Measurements from ENCODE around the gene ARHGEF5.
A peak's percentile ranks its signal among the peaks of the same experiment; 100 is the strongest.

Gene ARHGEF5

DNA sequence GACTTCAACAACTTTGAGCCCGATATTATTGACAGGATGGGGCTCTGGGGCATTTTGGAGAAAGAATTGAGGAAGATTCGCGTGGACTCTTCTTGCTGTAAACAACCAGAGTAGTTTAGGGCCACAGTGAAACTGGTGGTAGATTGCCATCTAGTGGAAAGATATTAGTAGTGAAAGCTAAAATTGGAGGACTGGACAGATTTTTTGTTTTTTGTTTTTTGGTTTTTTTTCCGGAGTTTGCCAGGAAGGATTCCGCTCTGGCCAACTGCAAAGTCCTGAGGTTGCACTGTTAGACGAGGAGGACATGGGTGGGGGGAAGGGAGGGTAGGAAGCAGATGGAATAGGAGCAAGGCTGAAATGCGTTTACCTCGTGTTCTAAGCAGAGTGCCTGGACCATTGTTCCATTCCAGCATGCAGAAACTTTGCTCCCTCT lies 36.6 kb downstream of the ARHGEF5 start:
- H3K4me3 ChIP-seq (replicated peaks; ENCODE audit: insufficient read depth, low read length): no peak overlapping the region
- H3K27ac ChIP-seq (replicated peaks): no peak overlapping the region
- no peaks in the 10 kb centered on the region for H3K27me3 ChIP-seq (ENCODE audit: insufficient read depth, poor library complexity, severe bottlenecking)
- no peak for TF ChIP-seq POLR2AphosphoS5 (IDR thresholded peaks at IDR 0.05; ENCODE audit: low read depth)
- TF ChIP-seq, protein P1, sequence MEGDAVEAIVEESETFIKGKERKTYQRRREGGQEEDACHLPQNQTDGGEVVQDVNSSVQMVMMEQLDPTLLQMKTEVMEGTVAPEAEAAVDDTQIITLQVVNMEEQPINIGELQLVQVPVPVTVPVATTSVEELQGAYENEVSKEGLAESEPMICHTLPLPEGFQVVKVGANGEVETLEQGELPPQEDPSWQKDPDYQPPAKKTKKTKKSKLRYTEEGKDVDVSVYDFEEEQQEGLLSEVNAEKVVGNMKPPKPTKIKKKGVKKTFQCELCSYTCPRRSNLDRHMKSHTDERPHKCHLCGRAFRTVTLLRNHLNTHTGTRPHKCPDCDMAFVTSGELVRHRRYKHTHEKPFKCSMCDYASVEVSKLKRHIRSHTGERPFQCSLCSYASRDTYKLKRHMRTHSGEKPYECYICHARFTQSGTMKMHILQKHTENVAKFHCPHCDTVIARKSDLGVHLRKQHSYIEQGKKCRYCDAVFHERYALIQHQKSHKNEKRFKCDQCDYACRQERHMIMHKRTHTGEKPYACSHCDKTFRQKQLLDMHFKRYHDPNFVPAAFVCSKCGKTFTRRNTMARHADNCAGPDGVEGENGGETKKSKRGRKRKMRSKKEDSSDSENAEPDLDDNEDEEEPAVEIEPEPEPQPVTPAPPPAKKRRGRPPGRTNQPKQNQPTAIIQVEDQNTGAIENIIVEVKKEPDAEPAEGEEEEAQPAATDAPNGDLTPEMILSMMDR (IDR thresholded peaks at IDR 0.05; ENCODE audit: insufficient read depth, low read length): peak; percentile 50
- peak in 1 of 2 experiments; percentile 30 for DNase-seq (ENCODE audit: low read depth in 1 of 2, low spot score in 1 of 2)

DNA sequence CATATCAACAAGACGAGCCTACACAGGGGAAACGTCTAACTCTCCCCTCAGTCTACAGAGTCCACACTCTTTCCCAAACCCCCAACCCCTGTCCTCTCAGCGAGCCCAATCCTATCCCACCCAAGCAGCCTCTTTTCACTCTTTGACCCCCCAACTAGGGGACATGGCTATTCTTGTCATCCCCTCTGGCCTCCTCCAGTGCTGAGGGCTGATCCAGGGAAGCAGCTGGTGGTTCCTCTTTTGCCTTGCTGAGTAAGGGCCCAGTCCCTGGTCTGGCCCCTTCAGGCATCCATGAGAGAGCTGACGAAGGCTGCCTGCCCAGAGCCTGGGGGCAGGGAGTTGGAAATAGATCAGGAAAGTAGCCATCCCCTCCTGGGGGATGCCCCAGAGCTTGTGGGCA lies 41.9 kb downstream of the ARHGEF5 start:
- Histone ChIP-seq H3K27me3 (ENCODE audit: insufficient read depth, poor library complexity, severe bottlenecking) (no peaks in the 10 kb centered on the region), H3K27ac (replicated peaks) (no peak overlapping the region), H3K4me3 (replicated peaks; ENCODE audit: insufficient read depth, low read length) (no peak overlapping the region)
- peak in 1 of 2 experiments; percentile 17 for DNase-seq (ENCODE audit: low read depth in 1 of 2, low spot score in 1 of 2)
- TF ChIP-seq, protein P1 (IDR thresholded peaks at IDR 0.05; ENCODE audit: insufficient read depth, low read length): no peak
- TF ChIP-seq, protein P2, sequence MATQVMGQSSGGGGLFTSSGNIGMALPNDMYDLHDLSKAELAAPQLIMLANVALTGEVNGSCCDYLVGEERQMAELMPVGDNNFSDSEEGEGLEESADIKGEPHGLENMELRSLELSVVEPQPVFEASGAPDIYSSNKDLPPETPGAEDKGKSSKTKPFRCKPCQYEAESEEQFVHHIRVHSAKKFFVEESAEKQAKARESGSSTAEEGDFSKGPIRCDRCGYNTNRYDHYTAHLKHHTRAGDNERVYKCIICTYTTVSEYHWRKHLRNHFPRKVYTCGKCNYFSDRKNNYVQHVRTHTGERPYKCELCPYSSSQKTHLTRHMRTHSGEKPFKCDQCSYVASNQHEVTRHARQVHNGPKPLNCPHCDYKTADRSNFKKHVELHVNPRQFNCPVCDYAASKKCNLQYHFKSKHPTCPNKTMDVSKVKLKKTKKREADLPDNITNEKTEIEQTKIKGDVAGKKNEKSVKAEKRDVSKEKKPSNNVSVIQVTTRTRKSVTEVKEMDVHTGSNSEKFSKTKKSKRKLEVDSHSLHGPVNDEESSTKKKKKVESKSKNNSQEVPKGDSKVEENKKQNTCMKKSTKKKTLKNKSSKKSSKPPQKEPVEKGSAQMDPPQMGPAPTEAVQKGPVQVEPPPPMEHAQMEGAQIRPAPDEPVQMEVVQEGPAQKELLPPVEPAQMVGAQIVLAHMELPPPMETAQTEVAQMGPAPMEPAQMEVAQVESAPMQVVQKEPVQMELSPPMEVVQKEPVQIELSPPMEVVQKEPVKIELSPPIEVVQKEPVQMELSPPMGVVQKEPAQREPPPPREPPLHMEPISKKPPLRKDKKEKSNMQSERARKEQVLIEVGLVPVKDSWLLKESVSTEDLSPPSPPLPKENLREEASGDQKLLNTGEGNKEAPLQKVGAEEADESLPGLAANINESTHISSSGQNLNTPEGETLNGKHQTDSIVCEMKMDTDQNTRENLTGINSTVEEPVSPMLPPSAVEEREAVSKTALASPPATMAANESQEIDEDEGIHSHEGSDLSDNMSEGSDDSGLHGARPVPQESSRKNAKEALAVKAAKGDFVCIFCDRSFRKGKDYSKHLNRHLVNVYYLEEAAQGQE (IDR thresholded peaks at IDR 0.05; ENCODE audit: insufficient replicate concordance, low read depth): no peak
- no peak for TF ChIP-seq GABPA (IDR thresholded peaks at IDR 0.05; ENCODE audit: low read depth)
- no peak for TF ChIP-seq POLR2AphosphoS5 (IDR thresholded peaks at IDR 0.05; ENCODE audit: low read depth)
- TF ChIP-seq SPI1 (IDR thresholded peaks at IDR 0.05; ENCODE audit: borderline replicate concordance, low read depth): peak; percentile 16; the same call in 1 of the 2 replicates

DNA sequence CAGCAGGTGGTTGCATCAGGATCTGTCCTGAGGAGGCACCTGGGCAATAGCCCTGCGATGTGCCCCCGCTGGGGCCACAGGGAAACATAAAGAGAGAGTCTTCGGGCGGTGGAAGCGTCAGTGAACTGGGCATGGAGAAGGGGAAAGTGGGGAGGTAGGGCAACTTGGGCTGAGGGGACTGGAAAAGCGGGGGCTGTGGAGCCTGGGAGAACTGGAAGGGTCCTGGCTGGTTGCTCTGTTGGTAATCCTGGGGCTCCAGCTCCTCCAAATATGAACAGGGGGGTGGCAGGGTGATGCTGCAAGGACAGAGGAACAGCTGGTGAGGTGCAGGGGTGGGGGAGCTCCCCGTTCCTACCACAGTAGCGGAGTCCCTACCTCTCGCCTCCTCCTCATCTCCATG lies 43.1 kb downstream of the ARHGEF5 start:
- TF ChIP-seq, protein P2 (IDR thresholded peaks at IDR 0.05; ENCODE audit: insufficient replicate concordance, low read depth): no peak
- TF ChIP-seq GABPA (IDR thresholded peaks at IDR 0.05; ENCODE audit: low read depth) (no peak), POLR2AphosphoS5 (IDR thresholded peaks at IDR 0.05; ENCODE audit: low read depth) (no peak)
- no peak overlapping the region for H3K27ac ChIP-seq (replicated peaks)
- H3K27me3 ChIP-seq (ENCODE audit: insufficient read depth, poor library complexity, severe bottlenecking): no peaks in the 10 kb centered on the region
- no peak overlapping the region for H3K4me3 ChIP-seq (replicated peaks; ENCODE audit: insufficient read depth, low read length)
- no peak for DNase-seq (ENCODE audit: low read depth in 1 of 2, low spot score in 1 of 2)

DNA sequence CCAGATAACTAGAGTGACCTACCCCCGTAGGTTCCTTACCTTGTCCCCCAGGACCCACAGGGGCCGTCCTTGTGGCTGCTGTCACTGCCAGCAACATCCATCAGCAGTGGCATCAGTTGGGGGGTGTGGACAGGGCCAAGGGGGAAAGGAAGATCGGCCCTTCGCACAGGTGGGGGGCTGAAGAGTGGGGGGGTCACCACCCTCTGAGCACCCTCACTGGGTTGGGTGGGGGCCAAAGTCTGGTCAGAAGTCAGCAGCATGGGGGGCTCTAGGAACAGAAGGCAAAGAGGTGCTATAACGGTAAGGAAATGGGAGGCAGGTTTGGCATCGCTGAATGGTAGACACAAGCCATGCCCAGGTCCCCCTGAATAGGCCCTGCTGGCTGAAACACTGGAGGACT lies 43.7 kb downstream of the ARHGEF5 start:
- no peak overlapping the region for H3K27ac ChIP-seq (replicated peaks)
- no peak overlapping the region for H3K4me3 ChIP-seq (replicated peaks; ENCODE audit: insufficient read depth, low read length)
- H3K27me3 ChIP-seq (ENCODE audit: insufficient read depth, poor library complexity, severe bottlenecking): no peaks in the 10 kb centered on the region
- DNase-seq (ENCODE audit: low read depth in 1 of 2, low spot score in 1 of 2): no peak
- TF ChIP-seq POLR2AphosphoS5 (IDR thresholded peaks at IDR 0.05; ENCODE audit: low read depth): no peak
- TF ChIP-seq, protein P1 (IDR thresholded peaks at IDR 0.05; ENCODE audit: insufficient read depth, low read length): no peak
- no peak for TF ChIP-seq SPI1 (IDR thresholded peaks at IDR 0.05; ENCODE audit: borderline replicate concordance, low read depth)
